Loucy (cell line): ENCODE data around the gene ACOXL.

ENCODE experiments used
- EZH2phosphoT487 ChIP-seq: fragments of 200-600 bp; IDR thresholded peaks from 2 replicates; pipeline ENCODE4 v1.6.1; 2018; ENCODE audit warnings: antibody characterized with exemption, mild to moderate bottlenecking, moderate library complexity, borderline replicate concordance
- TF ChIP-seq, protein P1 (sequence below): fragments of 200-600 bp; sonication (generic); conservative IDR thresholded peaks from 2 replicates; pipeline ENCODE4 v1.5.1; 2014; ENCODE audit warnings: mild to moderate bottlenecking, antibody characterized with exemption, low read length

DNA sequence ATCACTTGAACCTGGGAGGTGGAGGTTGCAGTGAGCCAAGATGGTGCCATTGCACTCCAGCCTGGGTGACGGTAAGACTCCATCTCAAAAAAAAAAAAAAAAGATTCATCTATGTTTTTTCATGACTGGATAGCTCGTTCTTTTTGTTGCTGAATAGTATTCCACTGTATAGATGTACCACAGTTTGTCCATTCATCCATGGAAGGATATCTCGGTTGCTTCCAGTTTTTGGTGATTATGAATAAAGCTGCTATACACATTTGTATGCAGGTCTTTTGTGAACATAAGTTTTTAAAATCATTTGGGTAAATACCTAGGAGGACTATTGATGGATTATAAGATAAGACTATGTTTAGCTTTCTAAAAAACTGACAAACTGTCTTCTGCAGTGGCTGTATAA is 90.8 kb downstream of the ACOXL start:
- TF ChIP-seq, protein P1, sequence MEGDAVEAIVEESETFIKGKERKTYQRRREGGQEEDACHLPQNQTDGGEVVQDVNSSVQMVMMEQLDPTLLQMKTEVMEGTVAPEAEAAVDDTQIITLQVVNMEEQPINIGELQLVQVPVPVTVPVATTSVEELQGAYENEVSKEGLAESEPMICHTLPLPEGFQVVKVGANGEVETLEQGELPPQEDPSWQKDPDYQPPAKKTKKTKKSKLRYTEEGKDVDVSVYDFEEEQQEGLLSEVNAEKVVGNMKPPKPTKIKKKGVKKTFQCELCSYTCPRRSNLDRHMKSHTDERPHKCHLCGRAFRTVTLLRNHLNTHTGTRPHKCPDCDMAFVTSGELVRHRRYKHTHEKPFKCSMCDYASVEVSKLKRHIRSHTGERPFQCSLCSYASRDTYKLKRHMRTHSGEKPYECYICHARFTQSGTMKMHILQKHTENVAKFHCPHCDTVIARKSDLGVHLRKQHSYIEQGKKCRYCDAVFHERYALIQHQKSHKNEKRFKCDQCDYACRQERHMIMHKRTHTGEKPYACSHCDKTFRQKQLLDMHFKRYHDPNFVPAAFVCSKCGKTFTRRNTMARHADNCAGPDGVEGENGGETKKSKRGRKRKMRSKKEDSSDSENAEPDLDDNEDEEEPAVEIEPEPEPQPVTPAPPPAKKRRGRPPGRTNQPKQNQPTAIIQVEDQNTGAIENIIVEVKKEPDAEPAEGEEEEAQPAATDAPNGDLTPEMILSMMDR, result no peak
- TF ChIP-seq EZH2phosphoT487, result no peak
